OCI-LY1 (cell line): ENCODE results near the gene MYH15.

Experiments used
- CTCF ChIP-seq: fragments of 200-600 bp; sonication (generic), shearing (Covaris generic); IDR thresholded peaks from 2 replicates; pipeline ENCODE4 v1.5.1; 2017; ENCODE audit warnings: mild to moderate bottlenecking, antibody characterized with exemption, low read length, moderate library complexity, mixed read lengths
- EZH2 ChIP-seq: fragments of 200-600 bp; sonication (generic), shearing (Covaris generic); IDR thresholded peaks from 2 replicates; pipeline ENCODE4 v1.8.0; 2017; ENCODE audit warnings: borderline replicate concordance, mixed run types, mild to moderate bottlenecking, antibody characterized with exemption, low read length, moderate library complexity, mixed read lengths

- TF ChIP-seq CTCF (no peak), EZH2 (no peak)
Observed at GRCh38 chr3:108334701-108335100, 175.7 kb downstream of the MYH15 start.
